OCI-LY7 (cell line): ENCODE data around the gene SIN3B. TPM values are rescaled to one million over a fixed set of nuclear protein-coding genes. Genes with fewer than 3 reads are reported as not detected.
"Not testable (repeated sequence)": the region's sequence is repeated elsewhere in the genome, so short reads cannot be mapped to it uniquely, and the experiment has no call there.

Experiments used
- BruUV-seq: library from RNA; stranded (reverse); fragments of 400-500 nt; replicated peaks from 2 replicates; lab custom pipeline; 2021; lab: Mats Ljungman, UMichigan
- CTCF ChIA-PET: fragments of 300-600 bp; sonication (Branson Sonifier 250); formaldehyde crosslinking; loops from one replicate; lab custom pipeline; 2022; ENCODE audit warnings: antibody characterized with exemption; ENCODE audit not compliant: unreplicated experiment; lab: Charles Lee
- POLR2A ChIA-PET: fragments of 300-600 bp; sonication (Branson Sonifier 250); formaldehyde crosslinking; loops from one replicate; lab custom pipeline; 2022; ENCODE audit warnings: antibody characterized with exemption; lab: Charles Lee
- DNase-seq: peaks from one replicate; pipeline ENCODE4 v3.0.0-alpha.2; 2015; ENCODE audit warnings: low spot score
- H2AFZ ChIP-seq: fragments of 200-600 bp; sonication (generic), shearing (Covaris generic); 2 replicates; pipeline ENCODE4 v1.6.1; 2014; ENCODE audit warnings: mild to moderate bottlenecking, antibody characterized with exemption, low read length, moderate library complexity
- H3K27ac ChIP-seq: fragments of 200-600 bp; sonication (generic); 2 replicates; pipeline ENCODE4 v1.5.1; 2014; ENCODE audit warnings: mixed run types, low read depth, mild to moderate bottlenecking, moderate library complexity, low read length, inconsistent platforms; ENCODE audit not compliant: poor library complexity, severe bottlenecking
- H3K36me3 ChIP-seq: fragments of 200-600 bp; sonication (generic); 2 replicates; pipeline ENCODE4 v1.6.1; 2014; ENCODE audit warnings: mild to moderate bottlenecking, antibody characterized with exemption, low read length, moderate library complexity, mixed read lengths; ENCODE audit not compliant: insufficient read depth
- H3K4me1 ChIP-seq: fragments of 200-600 bp; sonication (generic); 2 replicates; pipeline ENCODE4 v1.5.1; 2014; ENCODE audit warnings: mild to moderate bottlenecking, low read length; ENCODE audit not compliant: insufficient read depth, poor library complexity, severe bottlenecking
- H3K4me2 ChIP-seq: fragments of 200-600 bp; sonication (generic); 2 replicates; pipeline ENCODE4 v1.6.1; 2014; ENCODE audit warnings: mild to moderate bottlenecking, low read length
- H3K4me3 ChIP-seq: fragments of 200-600 bp; sonication (generic); 2 replicates; pipeline ENCODE4 v1.5.1; 2014; ENCODE audit warnings: mild to moderate bottlenecking, low read depth, low read length; ENCODE audit not compliant: poor library complexity, severe bottlenecking
- H3K79me2 ChIP-seq: fragments of 200-600 bp; sonication (generic); 2 replicates; pipeline ENCODE4 v1.6.1; 2016; ENCODE audit warnings: low read depth, mild to moderate bottlenecking, low read length, moderate library complexity, mixed read lengths; ENCODE audit not compliant: insufficient read depth
- H3K9me2 ChIP-seq: fragments of 200-600 bp; sonication (generic); 2 replicates; pipeline ENCODE4 v1.6.1; 2016; ENCODE audit warnings: mild to moderate bottlenecking, low read length, mixed read lengths; ENCODE audit not compliant: insufficient read depth
- H3K9me3 ChIP-seq: fragments of 200-600 bp; sonication (generic); 2 replicates; pipeline ENCODE4 v1.6.1; 2014; ENCODE audit warnings: mild to moderate bottlenecking, mixed run types, low read length, mixed read lengths
- H4K20me1 ChIP-seq: fragments of 200-600 bp; sonication (generic); 2 replicates; pipeline ENCODE4 v1.6.1; 2014; ENCODE audit warnings: mild to moderate bottlenecking, antibody characterized with exemption, low read length, moderate library complexity, mixed read lengths; ENCODE audit not compliant: insufficient read depth
- CTCF ChIP-seq: fragments of 200-600 bp; sonication (generic); conservative IDR thresholded peaks from 2 replicates; pipeline ENCODE4 v1.5.1; 2014; ENCODE audit warnings: mild to moderate bottlenecking, antibody characterized with exemption, low read length, moderate library complexity, mixed read lengths
- EZH2phosphoT487 ChIP-seq: fragments of 200-600 bp; sonication (generic); IDR thresholded peaks from 2 replicates; pipeline ENCODE4 v1.6.1; 2018; ENCODE audit warnings: low read depth, borderline replicate concordance, mild to moderate bottlenecking, mixed run types, antibody characterized with exemption, low read length, moderate library complexity, mixed read lengths
- intact Hi-C: fragments of 100-400 bp; cut with micrococcal nuclease; formaldehyde crosslinking; loops from one replicate; pipeline ENCODE4 v1.10.0; 2022; ENCODE audit not compliant: unreplicated experiment
- total RNA-seq, 2 experiments: library from RNA; depleted of rRNA in 1 of 2; stranded (reverse); fragments of >200 nt in 1 of 2; shearing (Covaris generic) in 1 of 2; gene quantifications; 2 replicates each; pipeline ENCODE4 v1.2.3, GENCODE V29; 2014 to 2022

Gene SIN3B
- total RNA-seq, 2 experiments from 2014 or later: 19.4 to 45.4 TPM

- H3K36me3 ChIP-seq: no peaks in the 10 kb centered on the region
- intact Hi-C loops: no loop called here
- no peaks in the 10 kb centered on the region for H3K79me2 ChIP-seq
- H3K4me2 ChIP-seq: no peak overlapping the region
- ChIA-PET POLR2A (interaction anchor here (0.7 kb wide), 1 partner anchor 1220 kb away, joined by 3 read pairs; no protein-coding TSS in a partner anchor), CTCF (no interaction called here)
- H3K9me3 ChIP-seq: peaks cover 5% of the 10 kb centered on the region
- H3K4me3 ChIP-seq: no peak overlapping the region
- no TSS peak for BruUV-seq
- H3K4me1 ChIP-seq: peaks cover 7% of the 10 kb centered on the region
- H3K9me2 ChIP-seq: no peaks in the 10 kb centered on the region
- DNase-seq: no peak
- no peak overlapping the region for H2AFZ ChIP-seq
- no peak overlapping the region for H3K27ac ChIP-seq
- TF ChIP-seq EZH2phosphoT487 (no peak), CTCF (no peak)
- no peaks in the 10 kb centered on the region for H4K20me1 ChIP-seq
Observed at GRCh38 chr19:16797876-16798275, 31.3 kb upstream of the SIN3B start.

- H3K27ac ChIP-seq, H3K36me3 ChIP-seq, POLR2A ChIA-PET, intact Hi-C loops, CTCF ChIA-PET, BruUV-seq, DNase-seq, H3K4me2 ChIP-seq, H3K9me3 ChIP-seq, H3K4me3 ChIP-seq, H3K9me2 ChIP-seq, H3K79me2 ChIP-seq, H3K4me1 ChIP-seq, H4K20me1 ChIP-seq, H2AFZ ChIP-seq: not testable (repeated sequence)
Observed at GRCh38 chr19:16798326-16798725, 30.9 kb upstream of the SIN3B start.

GRCh38 chr19:16799740-16800139, 29.5 kb upstream of the SIN3B start:
- H2AFZ ChIP-seq: no peak overlapping the region
- no peaks in the 10 kb centered on the region for H3K79me2 ChIP-seq
- no peak for DNase-seq
- H4K20me1 ChIP-seq: no peaks in the 10 kb centered on the region
- no TSS peak for BruUV-seq
- no peaks in the 10 kb centered on the region for H3K9me2 ChIP-seq
- H3K4me3 ChIP-seq: no peak overlapping the region
- peaks cover 7% of the 10 kb centered on the region for H3K4me1 ChIP-seq
- H3K27ac ChIP-seq: no peak overlapping the region
- CTCF ChIA-PET: no interaction called here
- no peak for TF ChIP-seq EZH2phosphoT487
- no peak for TF ChIP-seq CTCF
- POLR2A ChIA-PET: no interaction called here
- intact Hi-C loops: no loop called here
- H3K4me2 ChIP-seq: no peak overlapping the region
- no peaks in the 10 kb centered on the region for H3K36me3 ChIP-seq
- H3K9me3 ChIP-seq: peaks cover 5% of the 10 kb centered on the region
